ENCODE data around the gene TMEM109. TPM values are rescaled to one million over a fixed set of nuclear protein-coding genes. Genes with fewer than 3 reads are reported as not detected.

Gene TMEM109
- 71.0 and 107 TPM in 2 replicates for total RNA-seq

DNA sequence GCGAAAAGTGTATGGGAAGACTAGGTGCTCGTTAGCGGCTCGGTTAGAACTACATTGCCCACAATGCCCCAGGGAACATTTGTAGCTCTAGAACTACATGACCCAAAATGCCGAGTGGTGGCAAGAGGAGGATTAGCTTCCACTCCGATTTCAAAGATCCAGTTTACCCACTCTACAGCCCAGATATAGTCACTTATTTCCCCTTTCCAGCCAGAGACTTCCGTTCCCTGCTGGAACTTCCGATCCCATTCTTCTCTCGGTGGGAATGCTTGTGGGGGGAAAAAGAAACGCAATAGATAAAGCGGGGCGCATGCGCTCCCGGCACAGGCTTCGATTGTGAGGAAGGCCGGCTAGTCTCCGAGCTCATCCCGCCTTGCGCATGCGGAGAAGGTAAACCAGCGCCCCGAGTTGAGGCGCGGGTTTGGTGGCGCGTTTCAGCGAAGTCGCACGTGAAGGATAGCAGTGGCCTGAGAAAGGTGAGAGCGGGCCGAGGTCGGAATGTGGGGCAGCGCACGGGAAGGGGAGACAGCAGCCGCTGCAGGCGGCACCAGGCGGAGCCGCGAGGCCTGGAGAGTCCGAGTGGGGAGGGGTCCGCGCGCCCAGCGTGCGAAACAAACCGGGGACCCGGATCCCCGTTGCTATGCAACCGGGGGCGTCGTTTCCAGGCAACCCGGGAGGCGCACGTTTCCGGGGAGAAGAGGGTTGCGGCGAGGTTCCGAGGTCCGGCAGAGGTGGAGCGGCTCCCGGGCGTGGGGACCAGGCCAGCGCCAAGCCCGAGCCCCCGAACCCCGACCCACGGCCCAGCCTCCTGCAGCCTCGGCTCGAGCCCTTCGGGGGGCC, at the start of gene TMEM109:
TMEM109 (plus strand) TSS at position 366 of the 840 bp plus-strand sequence. CDS start 5,536 bp downstream, outside the sequence.

DNA sequence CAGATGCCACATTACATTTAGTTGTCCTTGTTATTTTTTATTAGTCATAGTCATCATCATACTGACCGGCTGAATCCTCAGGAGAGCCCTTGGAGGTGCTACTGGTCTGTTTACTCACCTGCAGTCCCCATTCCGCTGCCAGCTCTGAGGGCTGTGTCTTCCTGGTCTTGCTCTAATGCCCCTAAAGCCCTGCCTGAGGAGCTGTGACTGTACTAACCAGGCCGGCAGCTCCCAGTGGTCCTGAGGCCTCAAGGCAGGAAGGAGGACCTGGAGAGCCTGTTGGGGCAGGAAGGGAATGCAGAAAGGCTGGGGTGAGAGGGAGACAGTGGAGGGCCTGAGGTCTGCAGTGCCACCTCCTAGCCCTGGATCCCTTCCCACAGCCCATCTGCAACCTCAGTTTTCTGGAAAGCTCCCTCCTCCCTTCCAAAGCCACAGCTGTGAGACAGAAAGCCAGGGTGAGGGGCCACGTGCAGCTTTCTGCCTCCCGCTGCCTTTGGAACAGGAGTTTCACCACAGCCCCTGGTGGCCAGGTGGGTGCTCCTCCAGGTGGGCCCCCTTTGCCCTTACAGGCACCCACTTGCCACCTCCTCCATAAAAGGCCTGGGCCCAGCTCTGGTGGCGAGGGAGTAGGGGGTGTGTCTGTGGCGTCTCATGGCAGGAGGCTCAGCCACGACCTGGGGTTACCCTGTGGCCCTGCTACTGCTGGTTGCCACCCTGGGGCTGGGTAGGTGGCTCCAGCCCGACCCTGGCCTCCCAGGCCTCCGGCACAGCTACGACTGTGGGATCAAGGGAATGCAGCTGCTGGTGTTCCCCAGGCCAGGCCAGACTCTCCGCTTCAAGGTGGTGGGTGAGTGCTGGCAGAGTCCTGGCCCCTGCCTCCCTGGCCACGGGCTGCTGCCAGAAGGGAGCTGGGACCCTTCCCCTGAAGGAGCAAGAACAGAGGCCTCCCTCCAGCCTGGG, 46.8 kb upstream of the TMEM109 start, which contains the start of gene ZP1:
ZP1 (plus strand) TSS at position 632 of the 960 bp plus-strand sequence; CDS start at position 652, 20 bp downstream.

DNA sequence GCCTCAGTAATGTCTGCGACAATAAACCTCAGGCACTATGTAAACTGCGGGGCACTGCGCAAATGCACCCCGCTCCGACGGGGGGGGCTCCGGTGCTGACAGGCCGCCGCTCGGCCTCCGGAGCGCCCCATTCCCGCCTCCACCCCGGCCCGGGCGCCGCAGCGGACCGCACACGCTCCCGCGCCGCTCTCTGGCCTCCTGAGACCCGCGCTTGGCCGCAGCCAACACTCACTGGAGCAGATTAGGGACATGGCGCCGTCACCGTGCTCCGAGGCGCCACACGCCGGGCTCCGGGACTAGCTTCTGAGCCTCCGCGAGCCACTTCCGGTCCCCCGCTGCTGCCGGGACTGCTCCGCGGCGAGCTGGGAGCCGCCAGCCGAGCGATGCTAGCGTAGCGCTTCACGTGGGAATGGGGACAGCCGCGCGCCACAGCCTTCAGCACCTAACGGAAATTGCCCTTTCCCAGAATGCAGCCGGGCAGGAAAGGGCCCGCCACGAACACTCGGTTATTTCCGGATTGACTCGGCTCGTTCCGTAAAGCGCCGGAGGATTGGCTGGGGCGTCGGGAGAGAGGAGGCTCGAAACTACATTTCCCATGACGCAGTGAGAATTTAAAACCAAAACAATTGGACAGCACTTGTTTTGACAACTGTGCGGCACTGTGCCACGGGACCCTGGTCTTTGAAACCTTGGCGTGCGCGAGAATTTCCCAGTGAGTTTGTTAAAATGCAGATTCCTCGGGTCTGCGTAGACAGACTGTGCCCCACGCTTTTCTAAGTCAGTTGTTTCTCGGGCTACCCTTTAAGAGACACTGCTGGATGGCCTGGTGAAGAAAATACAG, 7.6 kb upstream of the TMEM109 start, which contains the start of gene PRPF19:
PRPF19 (minus strand) TSS at position 454 of the 841 bp plus-strand sequence; CDS start at position 251, 203 bp downstream.

DNA sequence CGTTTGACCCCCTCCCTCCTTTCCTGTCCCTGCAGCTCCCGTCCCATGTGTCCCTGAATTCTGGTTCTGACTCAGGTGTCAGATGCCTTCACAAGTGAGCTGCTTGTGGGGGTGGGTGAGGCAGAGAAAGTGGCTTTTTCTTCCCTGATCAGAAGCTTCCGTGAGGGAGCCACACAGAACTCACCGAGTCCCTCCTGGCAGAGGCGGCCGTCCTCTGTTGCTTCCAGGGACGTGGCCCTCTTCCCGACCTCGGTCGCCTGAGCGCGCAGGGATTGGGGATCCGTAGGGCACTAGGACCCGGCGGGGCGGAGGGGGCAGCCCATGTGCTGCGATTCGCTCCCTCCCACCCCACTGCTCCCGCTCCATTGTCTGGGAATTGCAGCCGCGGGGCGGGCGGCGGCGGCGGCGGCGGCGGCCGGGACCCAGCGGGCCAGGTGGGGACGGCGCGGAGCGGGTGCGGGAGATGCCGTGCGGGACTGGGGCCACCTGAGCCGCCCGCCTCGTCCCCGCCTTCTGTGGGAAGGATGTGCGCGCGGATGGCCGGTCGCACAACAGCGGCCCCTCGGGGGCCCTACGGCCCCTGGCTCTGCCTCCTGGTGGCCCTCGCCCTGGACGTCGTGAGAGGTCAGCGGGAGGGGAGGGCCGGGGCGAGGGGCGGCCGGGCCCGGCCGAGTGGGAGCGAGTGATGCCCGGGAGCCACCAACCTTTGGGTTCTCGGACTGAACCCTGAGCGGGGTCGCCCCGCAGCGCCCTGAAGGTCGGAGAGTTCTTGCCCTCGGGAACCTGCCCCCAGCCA, 10.3 kb downstream of the TMEM109 start, which contains the start of gene TMEM132A:
TMEM132A (plus strand) TSS at position 351 of the 796 bp plus-strand sequence; CDS start at position 525, 174 bp downstream.

GRCh38 chr11:60951904-60952741, 38.2 kb downstream of the TMEM109 start, which contains the start of gene SLC15A3:
Gene SLC15A3 (minus strand): TSS chr11:60952176. CDS start chr11:60951551, 625 bp downstream.

GRCh38 chr11:60971520-60971919, 57.6 kb downstream of the TMEM109 start, which contains the start of gene CD6:
Gene CD6 (plus strand): TSS chr11:60971680. CDS start chr11:60971866, 186 bp downstream.

Other genes starting within 250 kb of the TMEM109 start
- gene MS4A8, start 214.5 kb upstream of the TMEM109 start, total RNA-seq: not detected in 2 replicates
- not detected in 2 replicates for gene MS4A18, start 189.4 kb upstream of the TMEM109 start, total RNA-seq
- gene MS4A15, start 157.3 kb upstream of the TMEM109 start, total RNA-seq: not detected in 2 replicates
- gene MS4A10, start 128.8 kb upstream of the TMEM109 start, total RNA-seq: not detected in 2 replicates
- gene CCDC86, start 72.0 kb upstream of the TMEM109 start, total RNA-seq: 49.3 and 59.6 TPM in 2 replicates
- gene PTGDR2, start 58.2 kb upstream of the TMEM109 start, total RNA-seq: 0.16 and 0.38 TPM in 2 replicates
- gene ZP1, start 46.6 kb upstream of the TMEM109 start, total RNA-seq: 0.16 and 2.8 TPM in 2 replicates
- gene PRPF19, start 7.6 kb upstream of the TMEM109 start, total RNA-seq: 76.7 and 148 TPM in 2 replicates
- 136 and 142 TPM in 2 replicates for gene TMEM132A, start 10.3 kb downstream of the TMEM109 start, total RNA-seq
- gene SLC15A3, start 38.0 kb downstream of the TMEM109 start, total RNA-seq: 0.65 and 1.9 TPM in 2 replicates
- gene CD6, start 57.5 kb downstream of the TMEM109 start, total RNA-seq: 0.25 and 0.33 TPM in 2 replicates
- gene CD5, start 188.3 kb downstream of the TMEM109 start, total RNA-seq: not detected in 2 replicates
- 14.2 and 16.9 TPM in 2 replicates for gene VPS37C, start 247.3 kb downstream of the TMEM109 start, total RNA-seq